GM18517 (cell line): Measurements from ENCODE around the gene LSS.
"Not testable (repeated sequence)": the region's sequence is repeated elsewhere in the genome, so short reads cannot be mapped to it uniquely, and the experiment has no call there.

Experiments used
- ATAC-seq: cut with Tn5 transposase; IDR thresholded peaks from one replicate; pipeline ENCODE4 v1.9.1; 2021; ENCODE audit warnings: mild to moderate bottlenecking, moderate library complexity; ENCODE audit not compliant: unreplicated experiment

Gene LSS

DNA sequence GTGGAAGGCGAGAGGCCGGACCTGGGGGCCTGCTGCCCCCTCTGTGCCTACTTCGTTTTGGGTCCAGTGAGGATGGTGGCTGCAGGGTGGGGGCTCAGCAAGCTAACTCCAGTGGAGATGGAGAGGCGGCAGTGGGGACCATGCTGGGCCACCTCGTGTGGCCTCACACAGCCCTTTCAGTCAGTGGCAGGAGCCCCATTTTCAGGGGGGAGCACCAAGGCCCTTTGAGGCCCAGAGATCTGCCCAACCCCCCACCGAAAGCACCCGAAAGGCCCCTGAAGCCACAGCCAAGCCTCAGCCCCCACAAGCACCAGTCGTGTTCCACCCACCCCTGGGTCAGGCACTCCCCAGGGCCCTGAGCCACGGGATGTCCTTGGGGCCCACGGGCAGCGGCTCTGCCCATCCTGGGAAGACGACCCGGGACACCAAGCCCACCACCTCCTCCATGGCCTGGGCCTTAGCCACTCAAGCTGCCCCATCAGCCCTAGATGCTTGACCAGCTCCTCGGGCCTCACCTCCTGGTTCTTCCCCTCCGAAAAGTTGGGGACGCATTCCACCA lies 73.5 kb downstream of the LSS start:
- ATAC-seq, result no peak

DNA sequence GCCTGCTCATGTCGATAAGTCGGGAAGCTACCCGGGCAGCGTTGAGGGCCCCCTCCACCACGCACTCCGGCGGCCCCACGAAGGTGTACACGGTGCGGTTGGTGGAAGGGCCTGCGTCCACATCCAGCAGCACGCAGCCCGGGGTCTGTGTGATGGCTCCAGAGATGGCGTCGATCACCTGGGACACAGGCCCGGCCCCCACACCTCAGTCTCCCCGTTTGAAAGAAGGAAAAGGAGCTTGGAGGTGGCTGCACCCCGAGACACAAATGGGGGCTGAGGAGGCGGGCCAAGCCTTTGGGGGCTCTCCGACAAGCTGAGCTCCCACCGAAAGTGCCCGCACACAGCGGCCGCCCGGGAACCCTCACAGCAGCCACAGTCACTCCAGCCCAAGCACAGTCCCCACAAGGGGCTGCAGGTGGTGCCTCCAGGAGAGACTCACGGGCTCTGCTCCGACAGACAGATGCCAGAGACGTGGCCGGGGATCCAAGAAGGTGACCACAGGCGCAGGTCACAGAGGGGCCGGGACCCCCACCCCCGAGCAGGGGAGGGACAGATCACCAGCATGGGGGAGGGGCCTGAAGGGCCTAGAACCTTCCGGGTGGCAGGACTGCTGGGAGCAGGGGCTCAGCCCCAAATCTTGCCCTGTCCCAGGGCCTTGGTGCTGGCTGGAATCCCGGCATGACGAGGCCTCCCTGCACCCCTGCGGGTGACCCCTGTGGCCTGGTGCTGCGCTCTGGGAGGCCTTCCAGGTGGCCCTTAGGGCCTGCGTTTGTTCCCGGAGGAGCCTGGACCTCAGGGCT lies 74.2 kb downstream of the LSS start:
- ATAC-seq, result no peak

DNA sequence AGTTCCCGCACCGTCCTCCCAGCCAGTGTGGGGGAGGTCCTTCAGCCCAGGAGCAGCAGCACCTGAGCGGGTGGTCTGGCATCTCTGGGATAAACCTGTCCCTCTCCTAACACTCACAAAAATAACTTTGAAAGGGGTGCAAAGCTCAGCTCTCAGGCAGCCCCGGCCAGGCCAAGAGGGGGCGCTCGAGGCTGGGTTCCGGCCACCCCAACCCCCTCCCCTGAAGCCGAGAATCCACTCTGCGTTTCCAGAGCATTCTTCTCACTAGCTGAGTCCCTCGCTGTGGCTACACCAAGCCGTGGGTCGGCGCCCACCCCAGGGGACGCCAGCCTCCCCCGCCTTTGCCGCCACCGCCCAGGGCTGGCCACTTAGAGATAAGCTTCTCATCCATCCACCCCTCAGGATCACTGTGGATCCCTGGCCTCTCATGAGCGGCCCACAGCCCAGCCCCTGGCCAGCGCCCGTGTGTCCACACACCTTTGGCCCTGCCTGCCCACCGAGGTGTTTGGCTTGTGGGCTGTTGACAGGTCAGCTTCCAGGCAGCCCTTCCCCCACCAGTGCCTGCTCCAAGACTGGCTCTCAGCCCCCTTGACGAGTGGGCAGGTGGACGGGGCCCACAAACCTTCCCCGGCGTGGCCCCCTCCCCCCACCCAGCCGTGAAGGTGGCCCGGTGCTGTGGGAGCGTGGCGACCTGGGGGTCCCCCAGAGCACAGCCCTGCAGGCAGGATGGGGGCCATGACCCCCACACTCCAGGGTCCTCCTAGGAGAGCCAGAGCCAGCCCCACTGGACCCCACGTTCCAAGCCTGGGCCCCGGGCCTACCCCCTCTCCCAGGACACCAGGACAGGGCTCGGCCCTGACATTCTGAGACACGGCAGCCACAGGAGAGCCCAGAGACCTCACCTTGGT lies 75.1 kb downstream of the LSS start:
- ATAC-seq, result no peak

DNA sequence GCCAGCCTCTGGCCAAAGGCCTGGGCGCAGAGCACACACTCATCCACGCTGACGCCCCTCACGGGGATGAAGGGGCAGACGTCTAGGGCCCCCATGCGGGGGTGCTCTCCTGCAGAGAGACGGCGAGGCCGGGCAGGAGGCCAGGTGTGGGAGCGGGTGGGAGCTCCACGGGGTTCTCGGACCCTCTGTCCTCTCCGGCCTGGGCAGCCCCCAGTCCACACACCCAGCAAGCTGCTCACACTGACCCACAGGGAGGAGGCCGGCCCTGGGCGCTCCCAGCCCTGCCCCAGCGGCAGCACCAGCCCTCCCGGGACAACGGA lies 75.7 kb downstream of the LSS start:
- no peak for ATAC-seq

DNA sequence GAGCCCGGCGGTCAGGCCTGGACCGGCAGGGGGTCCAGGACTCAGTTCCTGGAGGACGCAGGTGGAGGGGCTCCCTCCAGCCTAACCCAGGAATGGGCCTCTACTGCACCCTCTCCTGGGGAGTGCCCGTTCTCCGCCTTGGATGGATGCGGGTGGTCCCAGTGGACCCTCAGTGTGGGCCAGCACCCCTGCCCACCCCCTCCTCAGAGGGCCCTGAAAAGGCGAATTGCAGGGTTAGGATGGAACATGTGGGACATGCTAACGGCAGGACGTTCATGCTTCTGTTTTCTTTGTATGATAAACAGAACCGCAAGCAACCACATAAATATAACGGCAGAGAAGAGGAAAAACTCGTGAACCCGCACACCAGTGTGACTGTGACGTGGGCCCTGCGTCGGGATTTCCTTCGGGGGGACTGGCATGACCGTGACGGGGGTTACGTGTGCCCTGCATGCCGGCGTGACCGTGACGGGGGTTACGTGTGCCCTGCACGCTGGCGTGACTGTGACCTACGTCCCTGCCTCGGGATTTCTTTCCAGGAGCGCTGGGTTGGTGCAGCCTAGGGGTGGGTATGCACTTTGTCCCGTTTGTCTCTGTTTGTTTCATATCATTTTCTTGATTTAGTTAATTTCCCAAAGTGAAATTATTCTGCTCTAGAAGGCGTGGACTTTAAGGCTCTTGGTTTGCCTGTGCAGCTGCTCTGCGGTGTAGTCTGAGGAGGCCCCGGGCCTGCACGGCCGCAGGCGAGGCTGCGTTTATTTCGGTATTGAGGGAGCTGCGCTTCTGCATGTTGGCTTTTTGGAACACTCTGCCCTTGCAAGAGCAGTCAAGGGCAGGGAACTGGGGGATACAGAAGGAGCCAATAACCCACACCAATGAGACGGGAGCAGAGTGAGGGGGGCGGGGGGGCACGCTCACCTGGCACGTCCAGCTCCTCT lies 76.3 kb downstream of the LSS start:
- ATAC-seq, result no peak

GRCh38 chr21:46151261-46151988 lies 77.1 kb downstream of the LSS start:
- ATAC-seq, result no peak

DNA sequence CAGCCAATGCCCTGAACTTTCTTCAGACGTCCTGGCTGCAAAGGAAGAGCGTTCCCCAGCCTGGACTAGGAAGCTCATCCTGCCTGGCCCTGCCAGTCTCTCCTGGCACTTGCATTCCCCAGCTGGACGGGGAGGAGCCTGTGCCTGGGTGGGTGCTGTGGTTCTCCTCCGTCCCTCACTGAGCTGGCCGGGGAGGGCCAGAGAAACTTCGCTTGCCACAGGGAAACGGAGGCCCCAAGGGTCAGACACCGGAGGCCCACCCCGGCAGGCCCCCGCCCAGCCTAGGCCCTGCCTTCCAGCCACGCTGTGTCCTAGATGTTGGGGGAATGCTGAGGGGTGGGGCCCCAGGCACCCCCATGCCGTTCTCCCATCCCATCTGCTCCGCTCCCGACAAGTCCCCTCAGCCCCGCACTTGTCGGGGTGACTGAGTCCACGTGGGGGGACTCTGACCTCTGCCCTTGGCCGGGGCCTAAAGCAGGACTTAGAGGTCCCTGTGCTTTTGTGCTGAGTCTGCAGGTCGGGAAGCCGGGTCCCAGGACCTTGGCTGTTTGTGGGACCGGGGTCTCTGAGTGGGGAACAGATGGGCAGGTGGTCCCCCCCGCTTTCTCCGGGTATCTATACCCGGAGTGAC lies 78.0 kb downstream of the LSS start:
- ATAC-seq, result no peak

DNA sequence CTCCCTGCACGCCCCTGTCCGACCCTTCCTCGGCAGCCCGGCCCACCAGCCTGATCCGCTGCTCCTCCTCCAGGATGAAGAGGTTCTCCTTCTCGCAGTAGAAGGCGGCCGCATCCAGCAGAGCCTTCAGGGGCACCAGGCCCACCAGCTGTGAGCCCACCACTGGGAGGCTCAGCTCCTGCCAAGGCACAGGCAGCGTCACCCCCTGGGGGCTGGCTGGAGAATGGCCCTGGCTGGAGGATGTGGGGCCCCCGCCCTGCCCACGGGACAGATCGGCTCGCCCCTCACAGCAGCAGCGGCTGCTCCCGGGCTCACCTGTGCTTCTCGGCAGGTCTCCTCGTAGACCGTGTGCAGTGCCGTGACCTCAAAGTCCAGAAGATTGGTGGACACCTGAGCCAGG lies 78.5 kb downstream of the LSS start:
- no peak for ATAC-seq

DNA sequence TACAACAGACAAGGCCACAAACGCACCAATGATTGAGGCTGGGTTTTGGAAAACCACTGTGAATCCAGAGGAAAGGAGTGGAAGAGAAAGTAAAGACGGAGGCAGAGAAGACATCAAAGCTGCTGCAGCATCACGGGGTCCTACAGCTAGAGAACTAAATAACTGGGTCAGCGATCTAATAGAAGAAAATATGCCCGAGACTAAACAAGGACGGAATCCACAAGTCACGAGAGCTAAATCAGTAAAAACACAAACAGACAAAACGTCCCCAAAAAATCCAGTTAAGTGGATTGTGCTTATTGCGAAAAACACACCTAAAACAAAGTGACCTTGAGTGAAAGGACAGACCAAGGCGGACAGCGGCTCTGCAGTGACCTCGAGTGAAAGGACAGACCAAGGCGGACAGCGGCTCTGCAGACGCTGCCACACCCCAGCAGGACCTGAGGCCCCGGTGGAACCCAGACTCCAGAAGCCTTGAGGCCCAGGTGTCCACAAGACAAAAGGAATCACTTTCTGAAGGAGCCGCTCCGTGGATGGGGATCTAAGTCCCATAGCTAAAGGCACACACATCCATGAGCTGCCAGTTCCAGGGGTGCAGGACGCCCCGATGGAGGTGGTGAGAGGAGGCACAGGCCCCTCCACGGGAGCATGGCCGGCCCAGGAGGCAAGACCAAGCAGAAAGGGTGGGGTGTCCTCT lies 79.2 kb downstream of the LSS start:
- ATAC-seq, result no peak

GRCh38 chr21:46148106-46148505 lies 80.5 kb downstream of the LSS start:
- ATAC-seq, result no peak

DNA sequence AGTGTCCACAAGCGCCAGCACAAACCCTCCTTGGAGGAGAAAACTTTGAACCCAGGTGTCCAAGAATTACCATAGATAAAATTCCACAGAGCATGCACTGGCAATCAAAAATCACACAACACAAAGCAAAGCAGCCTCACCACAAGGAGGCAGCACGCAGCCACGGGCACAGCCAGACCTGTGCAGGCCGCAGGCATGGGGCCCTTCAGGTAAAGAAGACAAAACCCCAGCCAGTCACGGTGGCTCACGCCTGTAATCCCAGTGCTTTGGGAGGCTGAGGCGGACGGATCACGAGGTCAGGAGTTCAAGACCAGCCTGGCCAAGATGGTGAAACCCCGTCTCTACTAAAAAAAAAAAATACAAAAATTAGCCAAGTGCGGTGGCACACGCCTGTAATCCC lies 81.1 kb downstream of the LSS start:
- not testable (repeated sequence) for ATAC-seq

DNA sequence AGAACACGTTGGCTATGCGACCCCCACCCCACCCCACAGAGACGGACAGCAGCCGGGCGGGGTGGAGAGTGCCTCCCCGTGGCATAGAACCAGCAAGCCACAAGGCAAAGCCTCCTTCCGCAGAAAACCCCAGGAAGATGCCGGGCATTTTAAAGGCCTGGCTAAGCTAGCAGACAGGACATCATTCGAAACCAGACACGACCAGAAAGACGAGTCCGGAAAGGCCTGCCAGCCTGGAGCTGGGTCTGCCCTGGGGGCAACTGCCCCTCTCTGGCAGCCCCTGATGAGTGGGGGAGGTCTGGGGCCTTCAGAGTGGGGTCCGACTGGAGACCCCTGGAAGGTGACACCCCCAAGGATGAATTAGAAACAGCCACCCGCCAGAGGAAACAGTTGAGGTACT lies 81.7 kb downstream of the LSS start:
- no peak for ATAC-seq

DNA sequence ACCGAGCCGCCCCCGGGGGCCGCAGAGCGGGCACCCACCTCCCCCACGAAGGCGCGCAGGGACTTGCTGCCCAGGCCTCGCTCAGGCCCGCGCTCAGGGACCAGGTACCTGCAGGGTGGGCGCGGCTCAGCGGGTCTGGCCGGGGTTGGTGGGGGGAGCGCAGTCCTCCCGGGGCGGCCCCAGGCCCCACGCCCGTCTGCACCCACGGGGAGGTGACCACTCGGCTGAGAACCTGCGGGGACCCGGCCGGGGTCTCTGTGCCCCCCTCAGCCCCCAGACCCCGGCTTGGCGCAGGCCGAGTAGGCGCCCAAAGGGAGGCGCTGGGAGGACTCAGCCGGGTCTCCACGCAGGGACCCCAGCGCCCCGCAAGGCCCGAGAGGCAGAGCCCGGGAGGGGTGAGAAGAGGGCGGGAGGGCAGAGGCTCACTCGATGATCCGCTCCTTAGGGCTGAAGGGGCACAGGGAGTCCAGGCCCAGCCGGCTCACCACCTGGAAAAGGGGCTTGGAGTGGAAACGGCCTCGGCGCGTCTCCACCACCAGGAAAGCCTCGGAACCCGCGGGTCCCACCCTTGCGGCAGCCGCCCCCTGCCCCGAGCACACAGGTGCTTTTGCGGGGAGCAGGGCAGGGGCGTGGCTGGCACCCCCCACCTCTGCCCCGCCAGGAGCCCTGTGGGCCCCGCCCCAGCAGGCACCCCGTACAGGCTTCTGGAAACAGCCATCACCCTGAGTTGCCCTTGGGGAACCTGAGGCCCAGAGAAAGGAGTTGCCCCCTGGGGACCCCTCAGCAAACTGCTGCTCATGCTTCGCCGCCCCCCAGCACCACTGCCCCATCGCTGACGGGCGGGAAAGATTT lies 82.5 kb downstream of the LSS start:
- ATAC-seq, result no peak

- no peak for ATAC-seq
Measured at GRCh38 chr21:46145159-46145839, 83.3 kb downstream of the LSS start.

GRCh38 chr21:46144464-46145070 lies 84.0 kb downstream of the LSS start:
- no peak for ATAC-seq

DNA sequence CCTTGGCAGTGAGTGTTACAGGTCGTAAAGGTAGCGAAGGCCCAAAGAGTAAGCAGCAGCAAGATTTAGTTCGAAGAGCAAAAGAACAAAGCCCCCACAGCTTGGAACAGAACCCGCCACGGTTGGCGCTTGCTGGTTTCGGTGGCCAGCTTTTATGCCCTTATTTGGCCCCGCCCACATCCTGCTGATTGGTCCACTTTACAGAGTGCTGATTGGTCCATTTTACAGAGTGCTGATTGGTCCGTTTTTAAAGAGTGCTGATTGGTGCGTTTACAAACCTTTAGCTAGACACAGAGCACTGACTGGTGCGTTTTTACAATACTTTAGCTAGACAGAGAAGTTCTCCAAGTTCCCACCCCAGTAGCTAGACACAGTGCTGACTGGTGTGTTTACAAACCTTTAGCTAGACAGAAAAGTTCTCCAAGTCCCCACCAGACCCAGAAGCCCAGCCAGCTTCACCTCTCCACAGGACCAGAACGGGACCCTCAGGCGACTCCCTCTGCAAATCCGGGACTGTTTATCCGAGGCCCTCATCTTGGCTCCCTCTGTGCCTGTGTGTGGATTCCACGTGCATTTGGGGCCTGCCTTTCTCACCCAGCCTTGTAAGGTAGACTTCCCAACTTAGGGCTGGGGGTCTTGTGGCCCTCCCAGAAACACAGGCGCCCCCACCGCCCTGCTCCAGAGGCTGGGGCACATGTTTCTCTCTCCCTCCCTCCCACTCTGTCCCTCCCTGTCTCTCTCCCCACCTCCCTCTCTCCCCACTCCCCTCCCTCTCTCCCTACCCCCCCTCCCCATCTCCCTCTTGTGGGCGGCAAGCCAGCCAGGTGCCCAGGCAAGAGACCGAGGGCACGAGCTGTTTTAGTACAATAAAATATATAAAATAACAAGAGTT lies 85.7 kb downstream of the LSS start:
- ATAC-seq, result no peak
